Glutamatergic neuron (in vitro differentiated cells): ENCODE results near the gene TRAF1. TPM values are rescaled to one million over a fixed set of nuclear protein-coding genes. Genes with fewer than 3 reads are reported as not detected.

Experiments
- DNase-seq: peaks from one replicate; pipeline ENCODE4 v3.0.0; 2022
- H3K27ac Mint-ChIP-seq: one replicate; pipeline ENCODE4 v1.8.0; 2020; ENCODE audit warnings: mild to moderate bottlenecking, mixed read lengths, inconsistent platforms; ENCODE audit not compliant: unreplicated experiment
- H3K27me3 Mint-ChIP-seq: one replicate; pipeline ENCODE4 v1.8.0; 2020; ENCODE audit warnings: mild to moderate bottlenecking, moderate library complexity, mixed read lengths, inconsistent platforms; ENCODE audit not compliant: unreplicated experiment
- H3K36me3 Mint-ChIP-seq: one replicate; pipeline ENCODE4 v1.8.0; 2020; ENCODE audit warnings: mild to moderate bottlenecking, mixed read lengths, inconsistent platforms; ENCODE audit not compliant: unreplicated experiment
- H3K4me1 Mint-ChIP-seq: one replicate; pipeline ENCODE4 v1.8.0; 2020; ENCODE audit warnings: mild to moderate bottlenecking, low read depth, mixed read lengths, inconsistent platforms; ENCODE audit not compliant: unreplicated experiment
- H3K4me3 Mint-ChIP-seq: one replicate; pipeline ENCODE4 v1.8.0; 2020; ENCODE audit warnings: mild to moderate bottlenecking, mixed read lengths, inconsistent platforms; ENCODE audit not compliant: unreplicated experiment
- H3K9me3 Mint-ChIP-seq: one replicate; pipeline ENCODE4 v1.8.0; 2020; ENCODE audit warnings: mild to moderate bottlenecking, moderate library complexity, mixed read lengths, inconsistent platforms; ENCODE audit not compliant: unreplicated experiment
- total RNA-seq: library from RNA; stranded (reverse); fragmentation: NEBNext Ultra II Directional; extraction: Animal tissue kit (Norgen Biotek cat#: 25700); gene quantifications from one replicate; pipeline ENCODE4 v1.2.1, GENCODE V29; 2021; ENCODE audit not compliant: unreplicated experiment
- TF ChIP-seq, protein P1 (sequence below): fragments of 200-600 bp; sonication (generic); IDR thresholded peaks from one replicate; pipeline ENCODE4 v1.5.0; 2021; ENCODE audit not compliant: partially characterized antibody, unreplicated experiment

The TRAF1 gene
- total RNA-seq, 1 donor from 2014 or later: 1.6 TPM

DNA sequence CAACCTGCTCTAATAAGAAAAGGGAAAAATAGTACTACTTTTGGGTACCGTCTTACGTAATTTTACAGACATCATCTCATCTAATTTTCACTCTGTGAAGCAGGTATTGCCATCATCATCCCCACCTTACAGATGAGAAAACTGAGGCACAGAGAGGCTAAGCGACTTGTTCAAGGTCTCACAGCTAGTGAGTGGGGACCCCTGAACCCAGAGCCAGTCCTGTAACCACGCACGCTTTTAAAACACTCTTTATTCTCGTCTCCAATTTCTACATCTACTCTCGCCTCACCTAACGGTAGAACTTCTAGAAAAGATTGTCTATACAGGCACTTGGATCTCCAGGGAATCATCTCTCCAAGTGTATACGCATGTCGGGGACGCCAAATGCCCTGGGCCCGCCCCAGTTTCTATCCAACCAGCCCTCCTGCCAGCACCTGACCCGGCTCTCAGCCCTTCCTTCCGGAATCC is 1.5 kb upstream of the TRAF1 start:
- Mint-ChIP-seq H3K4me1 (no peaks in the 10 kb centered on the region), H3K4me3 (peak overlapping the region; percentile 84), H3K36me3 (no peaks in the 10 kb centered on the region), H3K9me3 (peaks cover 3% of the 10 kb centered on the region), H3K27ac (no peak overlapping the region), H3K27me3 (peaks cover 9% of the 10 kb centered on the region)
- no peak for DNase-seq
- TF ChIP-seq, protein P1, sequence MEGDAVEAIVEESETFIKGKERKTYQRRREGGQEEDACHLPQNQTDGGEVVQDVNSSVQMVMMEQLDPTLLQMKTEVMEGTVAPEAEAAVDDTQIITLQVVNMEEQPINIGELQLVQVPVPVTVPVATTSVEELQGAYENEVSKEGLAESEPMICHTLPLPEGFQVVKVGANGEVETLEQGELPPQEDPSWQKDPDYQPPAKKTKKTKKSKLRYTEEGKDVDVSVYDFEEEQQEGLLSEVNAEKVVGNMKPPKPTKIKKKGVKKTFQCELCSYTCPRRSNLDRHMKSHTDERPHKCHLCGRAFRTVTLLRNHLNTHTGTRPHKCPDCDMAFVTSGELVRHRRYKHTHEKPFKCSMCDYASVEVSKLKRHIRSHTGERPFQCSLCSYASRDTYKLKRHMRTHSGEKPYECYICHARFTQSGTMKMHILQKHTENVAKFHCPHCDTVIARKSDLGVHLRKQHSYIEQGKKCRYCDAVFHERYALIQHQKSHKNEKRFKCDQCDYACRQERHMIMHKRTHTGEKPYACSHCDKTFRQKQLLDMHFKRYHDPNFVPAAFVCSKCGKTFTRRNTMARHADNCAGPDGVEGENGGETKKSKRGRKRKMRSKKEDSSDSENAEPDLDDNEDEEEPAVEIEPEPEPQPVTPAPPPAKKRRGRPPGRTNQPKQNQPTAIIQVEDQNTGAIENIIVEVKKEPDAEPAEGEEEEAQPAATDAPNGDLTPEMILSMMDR: no peak

DNA sequence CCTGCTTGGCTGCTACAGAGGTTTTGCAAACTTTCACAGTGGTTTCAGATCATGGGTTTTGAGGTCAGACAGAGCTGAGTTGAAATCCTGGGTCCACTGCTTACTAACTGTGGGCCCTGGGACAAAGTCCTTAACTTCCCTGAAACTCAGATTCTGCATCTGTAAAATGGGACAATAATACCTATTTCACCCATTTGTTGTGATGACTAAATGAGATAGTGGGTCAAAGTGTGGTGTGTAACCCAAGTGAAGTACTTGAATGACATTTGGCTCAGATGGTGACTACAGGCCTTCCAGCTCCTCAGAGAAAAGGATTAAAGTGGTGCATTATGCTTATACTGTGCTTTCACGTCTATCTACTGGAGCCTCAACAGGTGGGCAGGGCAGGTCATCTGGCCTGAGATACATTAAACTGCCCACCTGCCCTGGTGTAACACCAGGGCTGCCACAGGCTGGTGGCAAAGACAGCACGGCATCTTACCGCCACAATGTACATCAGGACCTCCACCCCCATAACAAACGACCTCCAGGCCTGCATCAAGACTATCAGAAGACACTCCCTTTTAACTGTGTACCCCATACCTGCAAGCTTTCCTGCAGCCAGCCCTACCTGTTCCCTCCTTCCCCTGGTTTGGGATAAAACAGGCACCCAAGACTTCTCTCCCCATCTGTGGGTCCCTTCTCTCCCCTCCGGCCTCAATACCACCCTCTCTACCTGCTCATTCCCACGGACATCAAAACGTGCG is 846 bp upstream of the TRAF1 start:
- peaks cover 3% of the 10 kb centered on the region for H3K9me3 Mint-ChIP-seq
- no peak overlapping the region for H3K27ac Mint-ChIP-seq
- H3K36me3 Mint-ChIP-seq: no peaks in the 10 kb centered on the region
- no peaks in the 10 kb centered on the region for H3K4me1 Mint-ChIP-seq
- peak overlapping the region; percentile 84 for H3K4me3 Mint-ChIP-seq
- TF ChIP-seq, protein P1: no peak
- no peak for DNase-seq
- peaks cover 9% of the 10 kb centered on the region for H3K27me3 Mint-ChIP-seq

DNA sequence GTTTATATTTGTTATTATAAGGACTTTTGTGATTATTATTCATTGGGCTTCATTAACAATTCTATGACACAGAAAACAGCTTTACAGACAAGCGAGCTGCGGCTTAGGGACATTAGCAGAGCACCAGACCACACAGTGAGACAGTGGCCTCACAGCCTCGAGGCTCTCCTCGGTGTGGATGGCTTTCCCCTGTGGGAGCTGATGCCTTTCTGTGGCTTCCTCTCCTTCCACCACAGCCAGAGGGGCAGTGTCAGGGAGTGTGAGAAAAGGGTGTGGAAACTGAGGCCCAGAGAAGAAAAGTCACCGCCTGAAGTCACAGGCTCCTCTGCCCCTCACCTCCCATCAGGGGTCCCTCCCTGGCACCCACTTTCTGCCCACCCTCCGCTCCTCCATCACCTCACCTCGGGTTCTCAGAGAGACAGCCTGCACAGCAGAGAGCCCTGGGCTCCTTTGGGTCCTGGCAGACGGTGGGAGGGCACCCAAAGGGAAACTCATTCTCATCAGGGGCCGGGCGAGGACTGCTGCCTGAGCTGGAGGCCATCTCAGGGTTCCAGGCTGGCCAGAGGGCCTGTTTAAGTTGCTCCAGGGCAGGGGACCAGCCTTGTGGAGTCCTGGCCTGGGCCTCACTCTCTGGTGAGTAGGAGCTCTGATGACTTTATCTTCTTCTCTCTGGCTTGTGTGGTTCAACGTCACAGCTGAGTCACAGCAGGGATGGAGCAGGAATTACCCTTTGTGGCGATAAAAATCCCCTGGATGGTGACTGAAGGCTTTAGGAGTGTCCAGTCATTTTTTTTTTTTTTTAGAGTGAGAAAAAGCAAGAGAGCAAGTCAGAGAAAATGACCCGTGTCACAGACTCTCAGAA is 830 bp downstream of the TRAF1 start:
- peaks cover 7% of the 10 kb centered on the region for H3K4me1 Mint-ChIP-seq
- no peaks in the 10 kb centered on the region for H3K36me3 Mint-ChIP-seq
- TF ChIP-seq, protein P1: no peak
- H3K4me3 Mint-ChIP-seq: no peak overlapping the region
- no peak overlapping the region for H3K27ac Mint-ChIP-seq
- peaks cover 3% of the 10 kb centered on the region for H3K9me3 Mint-ChIP-seq
- DNase-seq: no peak
- peaks cover 9% of the 10 kb centered on the region for H3K27me3 Mint-ChIP-seq

DNA sequence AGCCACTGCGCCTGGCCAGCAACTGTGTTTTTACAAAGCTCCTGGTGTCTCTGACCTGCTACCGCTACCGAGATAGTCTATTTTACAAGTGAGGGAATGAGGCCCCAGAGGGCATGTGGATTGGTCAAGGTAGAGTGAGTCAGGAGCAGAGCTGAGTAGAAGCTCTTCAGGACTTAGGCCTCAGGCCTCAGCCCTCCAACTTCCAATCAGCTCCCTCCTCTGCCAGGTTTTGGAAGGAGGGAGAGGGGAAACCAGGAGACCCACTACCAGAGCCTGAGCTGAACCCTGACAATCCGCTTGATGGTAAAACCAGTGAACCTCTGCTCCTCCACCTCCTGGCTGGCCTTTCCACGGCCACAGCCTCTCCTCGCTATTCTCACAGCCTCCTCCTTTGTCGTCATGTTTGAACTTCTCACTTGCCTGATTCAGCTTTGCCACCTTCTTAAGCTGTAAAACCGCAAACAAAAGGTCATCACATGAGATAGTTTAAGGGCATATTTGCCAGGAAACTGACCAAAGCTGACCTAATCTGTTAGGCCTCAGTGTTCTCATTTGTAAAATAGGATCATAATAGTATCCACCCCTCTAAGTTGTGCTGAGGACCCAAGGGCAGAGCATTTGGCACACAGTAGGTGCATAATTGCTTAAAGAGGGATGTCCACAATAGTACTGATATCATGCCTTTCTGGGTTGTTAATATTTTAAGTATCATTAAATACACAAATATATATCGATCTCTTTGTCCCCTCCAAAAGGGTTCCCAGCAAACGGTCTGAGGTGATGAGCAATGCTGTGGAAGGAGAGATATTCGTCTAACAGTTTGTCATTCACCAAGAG is 1.7 kb downstream of the TRAF1 start:
- Mint-ChIP-seq H3K27ac (no peak overlapping the region), H3K9me3 (no peaks in the 10 kb centered on the region), H3K36me3 (no peaks in the 10 kb centered on the region), H3K4me3 (no peak overlapping the region), H3K27me3 (peaks cover 9% of the 10 kb centered on the region), H3K4me1 (peaks cover 11% of the 10 kb centered on the region)
- no peak for DNase-seq
- TF ChIP-seq, protein P1: no peak
